Choroid plexus epithelial cell (primary cell): ENCODE results near the gene SDC1.

Source experiments
- DNase-seq: peaks from one replicate; pipeline ENCODE4 v3.0.0-alpha.2; 2010; ENCODE audit warnings: low read depth
- H3K4me3 ChIP-seq: 2 replicates; pipeline ENCODE4 v1.5.1; 2011; ENCODE audit warnings: low read depth, mild to moderate bottlenecking, control low read depth, low read length, moderate library complexity
- CTCF ChIP-seq: conservative IDR thresholded peaks from 2 replicates; pipeline ENCODE4 v1.5.1; 2011; ENCODE audit warnings: low read depth, mild to moderate bottlenecking, control low read depth, inconsistent platforms, low read length, moderate library complexity

The SDC1 gene

GRCh38 chr2:20207051-20207450 is 17.9 kb downstream of the SDC1 start:
- DNase-seq, result no peak
- no peak for TF ChIP-seq CTCF
- no peak overlapping the region for H3K4me3 ChIP-seq

- no peak overlapping the region for H3K4me3 ChIP-seq
- DNase-seq, result no peak
- TF ChIP-seq CTCF, result no peak
These were observed 18.9 kb downstream of the SDC1 start for GRCh38 chr2:20205915-20206524.

GRCh38 chr2:20205069-20205468 is 19.9 kb downstream of the SDC1 start:
- H3K4me3 ChIP-seq, result no peak overlapping the region
- TF ChIP-seq CTCF, result no peak
- DNase-seq, result no peak

GRCh38 chr2:20203521-20204225 is 21.3 kb downstream of the SDC1 start:
- no peak for DNase-seq
- TF ChIP-seq CTCF, result no peak

GRCh38 chr2:20203072-20203471 is 21.9 kb downstream of the SDC1 start:
- H3K4me3 ChIP-seq, result no peak overlapping the region
- DNase-seq, result no peak
- no peak for TF ChIP-seq CTCF

More at GRCh38 chr2:20203521-20204225, 21.3 kb downstream of the SDC1 start:
- no peak overlapping the region for H3K4me3 ChIP-seq

GRCh38 chr2:20201671-20202070 is 23.3 kb downstream of the SDC1 start:
- no peak overlapping the region for H3K4me3 ChIP-seq
- no peak for TF ChIP-seq CTCF
- no peak for DNase-seq
